IMR-90 (cell line): ENCODE results near the gene SLC66A2. TPM values are rescaled to one million over a fixed set of nuclear protein-coding genes. Genes with fewer than 3 reads are reported as not detected.

Experiments used
- ATAC-seq: fragments of 200-7000 bp; cut with Tn5 transposase; 2 replicates; pipeline ENCODE4 v1.9.1; 2020; ENCODE audit warnings: low read depth, mild to moderate bottlenecking, moderate library complexity
- BruUV-seq: library from RNA; stranded (reverse); fragments of 400-500 nt; replicated peaks from 2 replicates; lab custom pipeline; 2021; lab: Mats Ljungman, UMichigan
- CTCF ChIA-PET: fragments of 300-600 bp; formaldehyde crosslinking; extraction: SDS; loops from one replicate; lab custom pipeline; 2021; ENCODE audit warnings: antibody characterized with exemption; lab: Yijun Ruan, JAX
- POLR2A ChIA-PET: fragments of 300-600 bp; sonication (Branson Sonifier 250); formaldehyde crosslinking; loops from one replicate; lab custom pipeline; 2022; ENCODE audit warnings: antibody characterized with exemption; ENCODE audit not compliant: unreplicated experiment; lab: Charles Lee
- DNase-seq: peaks from one replicate; pipeline ENCODE4 v3.0.0; 2013
- H2AFZ ChIP-seq: replicated peaks from 2 replicates; pipeline ENCODE3; 2013; ENCODE audit warnings: low read length, mild to moderate bottlenecking; ENCODE audit not compliant: poor library complexity
- H2AK5ac ChIP-seq: 2 replicates; pipeline ENCODE4 v1.6.1; 2013; ENCODE audit warnings: low read depth, low read length, inconsistent platforms
- H2AK9ac ChIP-seq: replicated peaks from 2 replicates; pipeline ENCODE3; 2013; ENCODE audit warnings: mild to moderate bottlenecking, low read depth, low read length, moderate library complexity; ENCODE audit not compliant: poor library complexity
- H2BK120ac ChIP-seq: 2 replicates; pipeline ENCODE4 v1.6.1; 2013; ENCODE audit warnings: low read depth, low read length, inconsistent platforms
- H2BK15ac ChIP-seq: 3 replicates; pipeline ENCODE4 v1.6.1; 2013; ENCODE audit warnings: low read depth, low read length, inconsistent platforms
- H2BK20ac ChIP-seq: 2 replicates; pipeline ENCODE4 v1.6.1; 2013; ENCODE audit warnings: low read depth, mild to moderate bottlenecking, inconsistent platforms, low read length, moderate library complexity
- H2BK5ac ChIP-seq: 2 replicates; pipeline ENCODE4 v1.6.1; 2013; ENCODE audit warnings: mild to moderate bottlenecking, low read depth, low read length, inconsistent platforms; ENCODE audit not compliant: poor library complexity, severe bottlenecking
- H3K14ac ChIP-seq: replicated peaks from 2 replicates; pipeline ENCODE4 v1.6.1; 2013; ENCODE audit warnings: low read depth, low read length, inconsistent platforms
- H3K18ac ChIP-seq: 2 replicates; pipeline ENCODE4 v1.6.1; 2013; ENCODE audit warnings: low read depth, low read length, control low read depth
- H3K23ac ChIP-seq: 2 replicates; pipeline ENCODE4 v1.6.1; 2013; ENCODE audit warnings: low read depth, low read length, inconsistent platforms
- H3K27ac ChIP-seq: 2 replicates; pipeline ENCODE4 v1.5.1; 2013; ENCODE audit warnings: mild to moderate bottlenecking, control low read depth, low read length; ENCODE audit not compliant: insufficient read depth
- H3K27me3 ChIP-seq: 2 replicates; pipeline ENCODE4 v1.6.1; 2013; ENCODE audit warnings: low read length; ENCODE audit not compliant: control insufficient read depth, insufficient read depth
- H3K36me3 ChIP-seq: 2 replicates; pipeline ENCODE4 v1.6.1; 2013; ENCODE audit warnings: low read length, mixed read lengths; ENCODE audit not compliant: control insufficient read depth, insufficient read depth
- H3K4ac ChIP-seq: 2 replicates; pipeline ENCODE4 v1.6.1; 2013; ENCODE audit warnings: low read depth, low read length, inconsistent platforms
- H3K4me1 ChIP-seq: 2 replicates; pipeline ENCODE4 v1.6.1; 2013; ENCODE audit warnings: low read length, mixed read lengths; ENCODE audit not compliant: control insufficient read depth, insufficient read depth
- H3K4me2 ChIP-seq: 2 replicates; pipeline ENCODE4 v1.6.1; 2013; ENCODE audit warnings: low read depth, mild to moderate bottlenecking, control low read depth, low read length, moderate library complexity
- H3K4me3 ChIP-seq: 2 replicates; pipeline ENCODE4 v1.5.1; 2013; ENCODE audit warnings: low read depth, mild to moderate bottlenecking, control low read depth, low read length, moderate library complexity; ENCODE audit not compliant: insufficient read depth
- H3K56ac ChIP-seq: 2 replicates; pipeline ENCODE4 v1.6.1; 2013; ENCODE audit warnings: low read length, inconsistent platforms; ENCODE audit not compliant: insufficient read depth; ENCODE audit errors: extremely low read depth
- H3K79me1 ChIP-seq, 2 experiments: 2 replicates each; pipeline ENCODE4 v1.6.1; 2013; ENCODE audit warnings: low read length in 2 of 2, inconsistent platforms in 1 of 2, low read depth in 1 of 2
- H3K9ac ChIP-seq: 2 replicates; pipeline ENCODE4 v1.6.1; 2013; ENCODE audit warnings: low read depth, low read length, control low read depth
- H3K9me1 ChIP-seq: 2 replicates; pipeline ENCODE4 v1.6.1; 2013; ENCODE audit warnings: low read length, inconsistent platforms; ENCODE audit not compliant: insufficient read depth
- H3K9me3 ChIP-seq: 2 replicates; pipeline ENCODE4 v1.6.1; 2013; ENCODE audit warnings: low read length; ENCODE audit not compliant: control insufficient read depth, insufficient read depth
- H4K20me1 ChIP-seq: 2 replicates; pipeline ENCODE4 v1.6.1; 2013; ENCODE audit warnings: low read length, inconsistent platforms; ENCODE audit not compliant: insufficient read depth
- H4K5ac ChIP-seq: 2 replicates; pipeline ENCODE4 v1.6.1; 2013; ENCODE audit warnings: mild to moderate bottlenecking, low read depth, low read length, control low read depth
- H4K8ac ChIP-seq, 2 experiments: 2 replicates each; pipeline ENCODE4 v1.6.1; 2013; ENCODE audit warnings: low read depth in 2 of 2, low read length in 2 of 2, control low read depth in 1 of 2, inconsistent platforms in 1 of 2
- H4K91ac ChIP-seq: 2 replicates; pipeline ENCODE4 v1.6.1; 2013; ENCODE audit warnings: low read depth, low read length, inconsistent platforms; ENCODE audit not compliant: insufficient read depth
- BHLHE40 ChIP-seq: fragments of 150-350 bp; IDR thresholded peaks from 2 replicates; pipeline ENCODE4 v1.6.1; 2016; ENCODE audit warnings: mild to moderate bottlenecking, low read depth, low read length
- NFE2L2 ChIP-seq: fragments of 150-350 bp; IDR thresholded peaks from 2 replicates; pipeline ENCODE4 v1.6.1; 2016; ENCODE audit warnings: low read depth, mild to moderate bottlenecking, low read length
- SMC3 ChIP-seq: fragments of 150-350 bp; IDR thresholded peaks from 2 replicates; pipeline ENCODE4 v1.6.1; 2016; ENCODE audit warnings: low read depth, mild to moderate bottlenecking, antibody characterized with exemption, low read length, moderate library complexity
- WGBS, 2 experiments: methylation state at CpG; one replicate each; pipeline versions ENCODE4 v1.1.5 to v1.1.7; 2013; ENCODE audit warnings: missing lambda C conversion rate in 2 of 2; ENCODE audit not compliant: insufficient read length in 1 of 2; ENCODE audit errors: extremely low coverage in 2 of 2; 5-methylcytosine and 5-hydroxymethylcytosine counted together
- dilution Hi-C: fragments of 300-500 bp; cut with HindIII; formaldehyde crosslinking; loops from one replicate; pipeline ENCODE4 v1.14.3; 2018; ENCODE audit warnings: low sequenced_read_pairs; ENCODE audit not compliant: unreplicated experiment
- in situ Hi-C: fragments of 300-500 bp; cut with MboI; formaldehyde crosslinking; loops from 3 replicates; pipeline ENCODE4 v1.14.3; 2019; ENCODE audit warnings: low sequenced_read_pairs, inconsistent platforms, mixed read lengths
- intact Hi-C: fragments of 100-400 bp; cut with micrococcal nuclease; formaldehyde crosslinking; loops from 2 replicates; pipeline ENCODE4 v1.10.0; 2022
- polyA plus RNA-seq, 3 experiments: library from polyadenylated mRNA; depleted of rRNA; stranded (reverse); fragments of >200 nt; gene quantifications; 2 replicates each; pipeline ENCODE4 v1.2.3, GENCODE V29; 2012; ENCODE audit warnings: low replicate concordance in 1 of 3
- total RNA-seq: library from RNA; depleted of rRNA; stranded (reverse); fragments of >200 nt; gene quantifications from 2 replicates; pipeline ENCODE4 v1.2.3, GENCODE V29; 2012

SLC66A2 gene
- total and polyA plus RNA-seq, 2 of the 4 experiments (the other 2 are of a cell fraction), result 17.6 to 23.5 TPM

DNA sequence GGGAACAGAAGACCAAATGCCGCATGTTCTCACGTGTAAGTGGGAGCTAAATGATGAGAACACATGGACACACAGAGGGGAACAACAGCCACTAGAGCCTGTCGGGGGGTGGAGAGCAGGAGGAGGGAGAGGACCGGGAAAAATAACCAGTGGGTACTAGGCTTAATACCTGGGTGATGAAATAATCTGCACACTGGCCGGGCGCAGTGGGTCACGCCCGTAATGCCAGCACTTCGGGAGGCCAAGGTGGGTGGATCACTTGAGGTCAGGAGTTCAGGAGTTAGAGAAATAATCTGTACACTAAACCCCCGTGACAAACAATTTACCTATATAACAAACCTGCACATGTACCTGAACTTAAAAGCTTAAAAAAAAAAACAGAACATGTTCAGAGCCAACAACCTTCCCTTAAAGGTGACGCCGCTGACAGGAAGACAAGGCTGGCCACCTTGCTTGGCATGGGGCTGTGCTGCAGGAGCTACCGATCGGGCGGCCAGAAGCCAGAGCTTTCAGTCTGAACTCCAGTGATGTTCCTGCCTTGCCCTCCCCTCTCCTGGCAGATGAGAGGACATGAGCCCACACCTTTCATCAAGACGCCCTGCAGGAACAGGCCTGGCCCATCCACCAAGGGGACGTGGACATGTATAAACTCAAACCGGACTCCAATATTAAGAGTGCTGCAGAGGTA, 11.2 kb downstream of the SLC66A2 start:
- Histone ChIP-seq H3K9ac (no peak overlapping the region), H3K56ac (no peak overlapping the region), H2BK120ac (no peak overlapping the region), H3K27ac (no peak overlapping the region), H3K4me2 (no peak overlapping the region), H2BK20ac (no peak overlapping the region), H3K18ac (no peak overlapping the region), H3K4ac (no peak overlapping the region), H2AK9ac (peak overlapping the region; percentile 13), H4K91ac (no peak overlapping the region), H2BK5ac (no peak overlapping the region), H3K36me3 (peaks cover 55% of the 10 kb centered on the region), H3K27me3 (no peaks in the 10 kb centered on the region), H3K14ac (no peak overlapping the region), H3K23ac (no peak overlapping the region), H3K4me3 (no peak overlapping the region), H2AFZ (no peak overlapping the region), H3K9me3 (peaks cover 2% of the 10 kb centered on the region; the same call in 1 of the 2 replicates), H3K79me1 (peaks cover 23 to 86% of the 10 kb centered on the region in 2 experiments), H3K9me1 (peaks cover 5% of the 10 kb centered on the region), H4K5ac (no peak overlapping the region), H4K20me1 (peaks cover 68% of the 10 kb centered on the region), H2AK5ac (no peak overlapping the region), H2BK15ac (no peak overlapping the region), H3K4me1 (peaks cover 2% of the 10 kb centered on the region; the same call in 1 of the 2 replicates), H4K8ac (no peak overlapping the region)
- ChIA-PET CTCF (no interaction called here), POLR2A (no interaction called here)
- intact Hi-C loops, result no loop called here
- TF ChIP-seq SMC3 (no peak), NFE2L2 (no peak), BHLHE40 (no peak)
- no TSS peak for BruUV-seq
- dilution Hi-C loops, result no loop called here
- in situ Hi-C loops, result no loop called here
- 100% methylated on average over 6 of the region's 18 CpGs; no CpG with 5 or more reads in 1 of the 2 experiments for WGBS, 2 experiments
- no peak for ATAC-seq
- no peak for DNase-seq
